Cortex of kidney (tissue), 1 donor: Measurements from ENCODE around the gene CDH13.

ENCODE experiments used
- DNase-seq: peaks from one replicate; lab custom pipeline; 2025; lab: John Stamatoyannopoulos, UW

CDH13 gene

DNA sequence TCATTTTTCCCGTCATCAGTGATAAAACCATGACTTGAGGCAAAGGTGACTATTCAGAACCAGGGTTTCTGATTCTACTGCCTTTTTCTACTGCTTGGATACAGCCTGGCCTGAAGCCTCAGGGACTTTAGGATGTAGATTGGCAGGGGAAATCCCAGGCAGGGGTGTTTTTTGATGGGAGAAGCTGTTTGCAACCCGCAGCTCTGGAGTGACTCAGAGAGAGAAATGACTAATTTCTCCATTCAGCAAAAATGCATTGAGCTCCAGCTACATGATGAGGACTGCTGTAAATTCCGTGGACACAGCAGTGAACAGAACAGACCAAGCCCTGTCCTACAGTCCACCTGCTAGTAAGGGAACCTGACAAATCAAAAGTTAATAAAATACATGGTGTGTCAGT lies 560.6 kb downstream of the CDH13 start:
- DNase-seq, result no peak

- DNase-seq, result no peak
Observed at GRCh38 chr16:83196796-83197195, 570.0 kb downstream of the CDH13 start.

GRCh38 chr16:83197450-83197849 lies 570.7 kb downstream of the CDH13 start:
- DNase-seq, result no peak

GRCh38 chr16:83198977-83199376 lies 572.2 kb downstream of the CDH13 start:
- DNase-seq, result no peak

- no peak for DNase-seq
Observed at GRCh38 chr16:83200005-83200779, 573.4 kb downstream of the CDH13 start.

DNA sequence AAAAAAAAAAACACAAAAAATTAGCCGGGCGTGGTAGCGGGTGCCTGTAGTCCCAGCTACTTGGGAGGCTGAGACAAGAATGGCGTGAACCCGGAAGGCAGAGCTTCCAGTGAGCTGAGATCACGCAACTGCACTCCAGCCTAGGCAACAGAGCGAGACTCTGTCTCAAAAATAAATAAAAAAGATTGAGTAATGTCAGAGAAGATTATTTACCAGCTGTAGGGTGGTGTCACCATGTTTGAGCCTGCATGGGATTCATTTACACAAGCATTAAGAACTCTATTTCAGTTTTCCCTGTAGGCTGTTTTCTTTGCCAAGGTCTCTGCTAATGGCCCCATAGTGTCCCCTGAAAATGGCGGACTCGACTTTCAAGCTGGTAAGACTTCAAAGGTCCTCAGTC lies 575.0 kb downstream of the CDH13 start:
- DNase-seq, result no peak

DNA sequence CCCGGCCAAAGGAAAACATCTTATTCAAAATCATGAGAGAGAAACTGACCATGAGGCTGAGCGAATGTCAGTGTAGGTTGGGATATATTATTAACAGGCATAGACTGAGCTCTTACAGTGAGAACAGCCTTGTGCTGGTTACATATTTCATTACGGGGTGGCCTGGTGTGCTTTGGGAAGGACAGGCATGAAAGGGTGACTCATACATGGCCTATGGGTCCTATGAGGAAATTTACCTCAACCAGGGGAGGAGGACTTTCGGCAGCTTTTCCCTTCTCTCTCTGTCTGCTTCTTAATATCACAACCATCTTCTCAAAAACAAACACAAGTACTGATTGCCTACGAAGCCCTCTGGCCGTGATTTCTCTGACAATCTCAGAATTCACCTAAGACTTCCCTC lies 579.1 kb downstream of the CDH13 start:
- DNase-seq, result no peak

- no peak for DNase-seq
Observed at GRCh38 chr16:83206426-83206825, 579.7 kb downstream of the CDH13 start.

GRCh38 chr16:83211711-83212110 lies 584.9 kb downstream of the CDH13 start:
- DNase-seq, result no peak

DNA sequence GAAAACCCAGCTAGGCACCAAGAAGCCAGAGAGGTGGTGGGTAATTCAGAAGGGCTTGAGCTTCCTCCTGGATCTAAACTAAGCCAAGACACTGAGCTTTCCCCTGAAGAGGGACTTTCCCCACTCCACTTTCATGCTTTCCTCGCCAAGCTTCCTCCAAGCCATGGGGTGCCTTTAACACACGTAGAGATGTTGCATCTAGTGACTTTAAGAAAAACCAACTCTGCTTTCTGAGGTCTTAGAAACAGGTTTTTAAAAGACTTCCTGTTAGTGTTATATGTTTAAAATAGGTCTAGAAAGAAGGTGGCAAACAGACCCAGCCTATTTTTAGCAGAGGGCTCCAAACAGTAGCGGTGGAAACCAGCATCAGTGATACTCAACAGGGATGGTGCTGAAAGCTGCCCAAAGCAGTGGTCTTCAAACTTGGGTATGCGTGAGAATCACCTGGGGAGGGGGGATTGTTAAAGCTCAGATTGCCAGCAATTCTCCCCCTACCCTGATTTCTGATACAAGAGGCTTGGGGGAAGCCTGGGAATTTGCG lies 585.6 kb downstream of the CDH13 start:
- DNase-seq, result no peak

- no peak for DNase-seq
Observed at GRCh38 chr16:83214671-83215070, 587.9 kb downstream of the CDH13 start.

DNA sequence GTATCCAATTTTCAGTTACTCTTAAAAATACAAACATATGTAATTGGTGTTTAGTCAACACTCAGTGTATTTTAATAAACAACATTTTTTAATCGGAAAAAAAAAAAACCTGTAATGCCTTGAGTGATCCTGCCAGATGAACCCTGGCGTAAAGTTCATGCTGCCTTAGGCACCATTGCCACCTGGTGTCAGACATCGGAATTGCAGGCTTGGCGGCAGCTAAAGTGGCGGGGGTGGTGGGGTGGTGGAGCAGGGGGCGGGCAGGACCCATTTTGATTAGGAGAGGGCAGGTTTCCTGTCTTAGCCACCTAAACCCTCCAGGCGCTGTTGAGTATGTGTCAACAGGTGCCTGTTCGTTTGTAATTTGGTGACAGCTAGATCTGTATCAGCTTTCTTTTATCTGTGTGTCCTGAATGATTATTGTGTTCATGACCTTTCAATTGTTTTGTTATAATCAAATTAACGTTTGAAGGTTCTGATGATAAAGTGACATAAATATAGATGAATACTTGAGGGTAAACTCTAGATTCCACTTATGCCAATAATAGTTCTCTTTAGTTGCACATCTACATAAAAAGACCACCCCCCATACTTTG lies 588.7 kb downstream of the CDH13 start:
- DNase-seq, result no peak

DNA sequence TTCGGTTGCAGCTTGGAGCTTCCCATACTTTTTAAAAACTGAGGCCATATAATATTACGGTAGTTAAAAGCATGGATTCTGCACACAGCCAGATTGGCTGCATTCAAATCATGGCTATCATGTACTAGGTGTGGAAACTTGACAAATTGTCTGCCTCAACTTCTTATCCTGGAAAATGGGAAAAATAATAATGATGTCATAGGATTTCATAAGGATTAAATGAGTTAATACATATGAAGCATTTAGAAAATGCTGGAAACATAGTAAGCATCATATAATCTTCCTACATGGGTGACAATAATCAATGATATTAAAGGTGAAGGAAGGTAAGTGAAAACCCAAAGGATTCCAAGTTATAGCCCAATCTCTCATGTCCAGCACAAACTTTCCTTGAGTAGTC lies 592.5 kb downstream of the CDH13 start:
- no peak for DNase-seq

DNA sequence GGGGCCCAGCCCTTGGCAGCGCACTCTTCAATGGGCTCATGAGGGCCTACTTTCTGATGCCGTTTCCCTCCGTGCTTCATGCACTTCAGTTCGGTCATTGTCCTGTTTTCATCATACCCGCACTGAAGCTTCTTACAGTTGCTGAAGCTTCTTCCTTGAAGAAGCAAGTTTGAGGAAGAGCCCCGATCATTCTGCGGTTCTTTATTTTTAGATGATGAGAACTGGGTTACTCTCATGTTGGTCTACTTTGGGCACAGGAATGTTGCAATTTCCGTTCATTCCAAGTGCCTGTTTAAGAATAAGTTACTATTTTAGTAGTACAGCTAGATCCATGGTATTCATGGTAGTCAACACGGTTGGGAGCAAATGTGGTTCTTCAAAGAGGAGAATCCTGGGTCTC lies 593.3 kb downstream of the CDH13 start:
- DNase-seq, result no peak

DNA sequence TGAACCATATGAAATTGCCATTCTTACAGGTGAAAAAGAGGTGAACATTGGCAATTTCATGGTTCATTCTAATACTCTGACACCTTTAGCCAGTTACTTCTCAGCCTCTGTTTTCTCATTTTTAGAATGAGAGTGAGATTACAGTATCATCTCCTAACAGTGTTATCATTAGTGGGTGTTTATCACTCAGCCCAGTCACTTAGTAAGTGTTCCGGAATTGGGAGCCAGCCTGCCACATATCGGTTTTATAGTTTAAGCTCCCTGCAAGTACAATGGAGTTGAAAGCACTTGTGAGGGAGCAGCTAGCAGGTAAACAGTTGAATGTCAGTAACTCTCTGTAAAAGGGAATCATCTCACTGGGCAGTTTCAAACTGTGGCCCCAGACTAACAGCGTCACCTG lies 597.9 kb downstream of the CDH13 start:
- DNase-seq, result no peak

- no peak for DNase-seq
Observed at GRCh38 chr16:83227336-83227735, 600.6 kb downstream of the CDH13 start.

DNA sequence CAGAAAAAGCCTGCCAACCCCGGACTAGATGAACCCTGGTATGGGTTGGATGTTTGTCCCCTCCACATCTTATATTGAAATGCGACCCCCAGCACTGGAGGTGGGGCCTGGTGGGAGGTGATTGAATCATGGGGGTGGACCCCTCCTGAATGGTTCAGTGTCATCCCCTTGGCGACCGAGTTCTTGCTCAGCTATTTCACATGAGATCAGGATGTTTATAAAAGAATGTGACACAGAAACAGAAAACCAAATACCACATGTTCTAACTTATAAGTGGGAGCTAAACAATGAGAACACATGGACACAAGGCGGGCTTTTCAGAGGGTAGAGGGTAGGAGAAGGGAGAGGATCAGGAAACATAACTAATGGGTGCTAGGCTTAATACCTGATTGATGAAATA lies 605.0 kb downstream of the CDH13 start:
- no peak for DNase-seq

DNA sequence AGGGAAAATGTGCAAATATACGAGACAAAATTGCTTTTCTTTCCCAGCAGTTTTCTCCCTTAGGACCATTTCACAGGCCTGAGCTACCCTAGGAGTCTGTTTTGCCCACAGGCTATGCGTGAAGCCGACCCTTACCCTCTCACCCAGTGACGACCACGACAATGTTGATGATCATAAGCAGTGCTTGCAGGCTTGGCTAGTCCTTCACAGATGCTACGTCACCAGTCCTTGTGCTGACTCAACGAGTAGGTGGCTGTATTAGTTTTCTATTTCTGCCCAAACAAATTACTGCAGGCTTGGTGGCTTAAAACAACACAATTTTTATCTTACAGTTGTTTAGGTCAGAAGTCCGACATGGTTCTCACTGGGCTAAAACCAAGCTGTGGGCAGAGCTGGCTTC lies 606.4 kb downstream of the CDH13 start:
- DNase-seq, result no peak

DNA sequence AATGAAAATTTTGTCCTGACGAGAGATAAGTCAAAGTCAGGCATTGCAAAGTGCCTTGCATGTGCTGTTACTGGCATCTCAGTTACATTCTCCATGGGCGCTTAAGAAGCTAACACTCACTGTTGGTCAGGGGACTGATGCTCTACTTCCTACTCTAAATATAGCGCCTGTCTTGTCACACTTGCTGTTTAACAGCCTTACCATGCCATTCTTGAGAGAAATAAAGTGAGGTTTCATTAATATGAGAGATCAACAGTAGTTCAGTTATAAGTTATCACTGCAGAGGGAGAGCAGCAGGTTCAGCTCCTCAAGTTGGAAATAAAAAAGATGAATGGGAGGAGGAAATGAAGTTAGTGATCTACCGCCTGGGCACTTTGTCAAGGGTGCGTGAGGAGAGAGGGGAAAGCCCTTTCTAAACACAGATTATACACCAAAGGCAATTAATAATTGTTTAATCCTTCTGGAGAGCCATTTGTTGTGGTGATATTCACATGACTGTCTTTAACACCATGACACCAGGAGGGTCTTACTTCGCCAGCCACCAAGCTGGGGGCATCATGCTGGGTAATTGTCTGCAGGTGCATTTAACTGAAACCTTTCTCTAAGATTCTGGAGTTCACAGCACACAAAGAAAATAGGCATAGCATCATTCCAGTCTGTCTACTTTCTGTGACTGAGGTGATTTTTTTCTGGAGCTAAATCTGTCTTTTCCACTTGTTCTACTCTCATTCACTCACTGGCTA lies 612.4 kb downstream of the CDH13 start:
- DNase-seq, result no peak

DNA sequence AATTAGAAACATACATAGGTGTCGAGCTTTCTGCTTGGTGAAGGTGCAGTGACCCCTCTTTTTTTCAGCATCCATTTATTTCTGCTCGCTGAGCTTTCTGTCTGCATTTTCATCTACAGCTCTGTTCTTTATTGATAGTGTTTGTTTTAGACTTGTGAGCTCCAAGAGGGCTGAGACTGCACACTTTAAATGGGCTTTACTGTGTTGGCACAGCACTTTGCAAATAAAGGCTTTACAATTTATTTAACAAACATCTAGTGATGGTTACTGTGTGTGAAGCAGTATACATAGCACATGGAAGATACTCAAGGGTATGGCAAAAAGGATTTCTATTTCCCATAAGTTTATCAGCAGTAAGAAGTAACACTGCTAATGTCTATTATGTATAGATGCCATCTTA lies 617.3 kb downstream of the CDH13 start:
- no peak for DNase-seq

DNA sequence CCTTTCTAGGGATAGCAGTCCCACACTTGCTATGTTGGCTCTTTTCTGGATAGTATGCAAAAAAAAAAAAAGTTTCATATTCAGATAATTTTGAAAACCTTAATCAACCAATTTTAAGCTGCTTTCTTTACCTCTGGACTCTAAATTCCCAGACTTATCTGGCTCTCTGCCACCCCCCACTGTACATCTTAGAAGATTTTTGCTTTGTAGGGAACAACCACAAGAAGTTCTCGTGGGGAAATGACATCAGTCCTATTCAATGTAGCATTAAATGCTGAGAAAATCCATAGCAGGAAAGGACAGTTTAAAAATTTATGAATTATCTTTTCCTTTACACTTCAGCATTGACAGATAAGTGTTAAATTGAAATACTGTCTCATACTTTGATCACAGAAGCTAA lies 618.3 kb downstream of the CDH13 start:
- no peak for DNase-seq

- DNase-seq, result no peak
Observed at GRCh38 chr16:83247767-83248372, 621.1 kb downstream of the CDH13 start.
